CD14-positive monocyte (primary cell): ENCODE data around the gene GLP2R. TPM values are rescaled to one million over a fixed set of nuclear protein-coding genes. Genes with fewer than 3 reads are reported as not detected.

Source experiments
- DNase-seq, 3 donors: peaks; one replicate each; pipeline ENCODE4 v3.0.0-alpha.2; 2011 to 2022
- H2AFZ ChIP-seq: 2 replicates; pipeline ENCODE4 v1.6.0; 2012; ENCODE audit warnings: mild to moderate bottlenecking, low read depth, low read length, inconsistent platforms; ENCODE audit not compliant: insufficient read depth, poor library complexity, severe bottlenecking
- H3K27ac ChIP-seq, 2 donors: 1 replicate in 1 of 2; 2 replicates in 1 of 2; pipeline ENCODE4 v1.5.1; 2012 to 2013; ENCODE audit warnings: low read length in 2 of 2, control low read depth in 1 of 2, inconsistent platforms in 1 of 2, low read depth in 1 of 2, mild to moderate bottlenecking in 1 of 2
- H3K27me3 ChIP-seq, 2 donors: one replicate each; pipeline versions ENCODE4 v1.6.0 to v1.6.1; 2011 to 2013; ENCODE audit warnings: low read length in 2 of 2; ENCODE audit not compliant: control insufficient read depth in 2 of 2, insufficient read depth in 2 of 2
- H3K36me3 ChIP-seq, 2 donors: replicated peaks in 1 of 2; 1 replicate in 1 of 2; 2 replicates in 1 of 2; pipeline versions ENCODE4 v1.5.1 to v1.6.1; 2012 to 2013; ENCODE audit warnings: low read length in 2 of 2, control low read depth in 1 of 2, inconsistent platforms in 1 of 2, mild to moderate bottlenecking in 1 of 2; ENCODE audit not compliant: insufficient read depth in 2 of 2, control insufficient read depth in 1 of 2
- H3K4me1 ChIP-seq, 2 donors: 1 replicate in 1 of 2; 2 replicates in 1 of 2; pipeline versions ENCODE4 v1.5.1 to v1.6.1; 2012 to 2013; ENCODE audit warnings: low read length in 2 of 2, control low read depth in 1 of 2, inconsistent platforms in 1 of 2, mild to moderate bottlenecking in 1 of 2, moderate library complexity in 1 of 2; ENCODE audit not compliant: insufficient read depth in 2 of 2, control insufficient read depth in 1 of 2
- H3K4me2 ChIP-seq: replicated peaks from 2 replicates; pipeline ENCODE3; 2012; ENCODE audit warnings: low read length, moderate library complexity, mild to moderate bottlenecking; ENCODE audit not compliant: poor library complexity, severe bottlenecking; ENCODE audit errors: extremely low read depth
- H3K4me3 ChIP-seq, 3 experiments: fragments of 200-600 bp in 1 of 3; sonication (generic) in 1 of 3; replicated peaks in 1 of 3; 1 replicate in 2 of 3; 2 replicates in 1 of 3; pipeline ENCODE4 v1.5.1; 2011 to 2013; ENCODE audit warnings: low read length in 3 of 3, mild to moderate bottlenecking in 3 of 3, control low read depth in 2 of 3, low read depth in 2 of 3, inconsistent platforms in 1 of 3, moderate library complexity in 1 of 3
- H3K79me2 ChIP-seq: 2 replicates; pipeline ENCODE4 v1.6.0; 2012; ENCODE audit warnings: mild to moderate bottlenecking, control low read depth, inconsistent platforms, low read length, moderate library complexity; ENCODE audit not compliant: insufficient read depth
- H3K9ac ChIP-seq: 2 replicates; pipeline ENCODE4 v1.6.0; 2017; ENCODE audit warnings: low read length, mild to moderate bottlenecking; ENCODE audit not compliant: insufficient read depth, poor library complexity, severe bottlenecking
- H3K9me3 ChIP-seq, 2 donors: replicated peaks in 1 of 2; 1 replicate in 1 of 2; 2 replicates in 1 of 2; pipeline versions ENCODE4 v1.5.1 to v1.6.1; 2012 to 2013; ENCODE audit warnings: low read length in 2 of 2, control low read depth in 1 of 2; ENCODE audit not compliant: control insufficient read depth in 1 of 2, insufficient read depth in 1 of 2
- H4K20me1 ChIP-seq: 2 replicates; pipeline ENCODE4 v1.6.0; 2012; ENCODE audit warnings: mild to moderate bottlenecking, low read length, control low read depth, moderate library complexity; ENCODE audit not compliant: insufficient read depth
- H3K27ac Mint-ChIP-seq, 7 donors: one replicate each; pipeline ENCODE4 v1.8.0; 2020; ENCODE audit warnings: mild to moderate bottlenecking in 7 of 7, mixed read lengths in 7 of 7, moderate library complexity in 6 of 7, inconsistent platforms in 2 of 7
- H3K27me3 Mint-ChIP-seq, 3 donors: one replicate each; pipeline ENCODE4 v1.8.0; 2021 to 2022; ENCODE audit warnings: low read depth in 3 of 3, mild to moderate bottlenecking in 3 of 3, mixed read lengths in 3 of 3, moderate library complexity in 3 of 3, inconsistent platforms in 1 of 3
- H3K36me3 Mint-ChIP-seq, 2 donors: one replicate each; pipeline ENCODE4 v1.8.0; 2020; ENCODE audit warnings: mixed read lengths in 2 of 2, inconsistent platforms in 1 of 2, mild to moderate bottlenecking in 1 of 2
- H3K4me1 Mint-ChIP-seq: one replicate; pipeline ENCODE4 v1.8.0; 2020; ENCODE audit warnings: mild to moderate bottlenecking, mixed read lengths
- H3K4me3 Mint-ChIP-seq, 2 donors: one replicate each; pipeline ENCODE4 v1.8.0; 2020; ENCODE audit warnings: mild to moderate bottlenecking in 2 of 2, mixed read lengths in 2 of 2, moderate library complexity in 1 of 2
- H3K9me3 Mint-ChIP-seq, 7 donors: one replicate each; pipeline ENCODE4 v1.8.0; 2020 to 2022; ENCODE audit warnings: mixed read lengths in 7 of 7, mild to moderate bottlenecking in 6 of 7, moderate library complexity in 6 of 7, inconsistent platforms in 2 of 7
- CTCF ChIP-seq: fragments of 200-600 bp; IDR thresholded peaks from one replicate; pipeline ENCODE4 v1.8.0; 2022; ENCODE audit warnings: antibody characterized with exemption, mild to moderate bottlenecking
- WGBS: methylation state at CpG from one replicate; pipeline ENCODE4 v1.1.5; 2013; ENCODE audit warnings: missing lambda C conversion rate; ENCODE audit not compliant: insufficient coverage; 5-methylcytosine and 5-hydroxymethylcytosine counted together
- intact Hi-C, 2 donors: fragments of 100-400 bp; cut with micrococcal nuclease; formaldehyde crosslinking; loops; one replicate each; pipeline versions ENCODE4 v1.15.0 to v1.15.1; 2023
- polyA plus RNA-seq, 3 donors: library from polyadenylated mRNA; depleted of rRNA in 1 of 3; unstranded in 2 of 3; stranded (reverse) in 1 of 3; fragments of 300-500 nt in 2 of 3; fragments of >200 nt in 1 of 3; fragmentation: Illumina TruSeq in 2 of 3; gene quantifications; 1 replicate in 2 of 3; 2 replicates in 1 of 3; pipeline ENCODE4 v1.2.3, GENCODE V29; 2012 to 2021

GLP2R gene
- polyA plus RNA-seq, 3 donors = not detected

- no peak overlapping the region for H3K4me3 Mint-ChIP-seq
- no peak overlapping the region for H2AFZ ChIP-seq
- no peaks in the 10 kb centered on the region for H3K9me3 ChIP-seq
- H3K4me1 ChIP-seq = no peaks in the 10 kb centered on the region
- WGBS = 90% methylated on average over 2 of the region's 4 CpGs
- peaks cover 0 to 3% (median 0%) of the 10 kb centered on the region in 7 donors for H3K9me3 Mint-ChIP-seq
- no peaks in the 10 kb centered on the region for H3K4me1 Mint-ChIP-seq
- TF ChIP-seq CTCF = no peak
- no peaks in the 10 kb centered on the region for H3K36me3 ChIP-seq
- no peaks in the 10 kb centered on the region for H3K79me2 ChIP-seq
- H3K4me3 ChIP-seq = no peak overlapping the region
- no peak overlapping the region for H3K27ac Mint-ChIP-seq
- H3K9ac ChIP-seq = no peak overlapping the region
- intact Hi-C loops = no loop called here
- no peaks in the 10 kb centered on the region for H3K36me3 Mint-ChIP-seq
- DNase-seq = no peak
- no peak overlapping the region for H3K4me2 ChIP-seq
- H3K27me3 ChIP-seq = peaks cover 0 to 3% of the 10 kb centered on the region in 2 donors
- H3K27me3 Mint-ChIP-seq = peaks cover 1 to 6% (median 3%) of the 10 kb centered on the region in 3 donors
- H3K27ac ChIP-seq = no peak overlapping the region
- H4K20me1 ChIP-seq = no peaks in the 10 kb centered on the region
These were observed 19.6 kb downstream of the GLP2R start for GRCh38 chr17:9845306-9845705.

- H3K27me3 ChIP-seq = peaks cover 0 to 3% of the 10 kb centered on the region in 2 donors
- no peaks in the 10 kb centered on the region for H3K4me1 ChIP-seq
- H3K79me2 ChIP-seq = no peaks in the 10 kb centered on the region
- WGBS = 94% methylated on average over 2 of the region's 5 CpGs
- H3K4me2 ChIP-seq = no peak overlapping the region
- H3K27me3 Mint-ChIP-seq = peaks cover 4 to 6% (median 4%) of the 10 kb centered on the region in 3 donors
- H3K36me3 Mint-ChIP-seq = no peaks in the 10 kb centered on the region
- no peaks in the 10 kb centered on the region for H4K20me1 ChIP-seq
- H3K4me1 Mint-ChIP-seq = no peaks in the 10 kb centered on the region
- no peak for DNase-seq
- H3K4me3 ChIP-seq = no peak overlapping the region
- no peak overlapping the region for H3K27ac Mint-ChIP-seq
- no peak for TF ChIP-seq CTCF
- H3K4me3 Mint-ChIP-seq = no peak overlapping the region
- no peak overlapping the region for H3K27ac ChIP-seq
- no peak overlapping the region for H3K9ac ChIP-seq
- intact Hi-C loops = no loop called here
- no peak overlapping the region for H2AFZ ChIP-seq
- no peaks in the 10 kb centered on the region for H3K9me3 ChIP-seq
- no peaks in the 10 kb centered on the region for H3K36me3 ChIP-seq
- peaks cover 0 to 4% (median 0%) of the 10 kb centered on the region in 7 donors for H3K9me3 Mint-ChIP-seq
These were observed 24.4 kb downstream of the GLP2R start for GRCh38 chr17:9850151-9850550.
